Neural progenitor cell (in vitro differentiated cells): ENCODE results near the gene KCTD16.

Experiments
- EZH2 ChIP-seq: fragments of 200-600 bp; sonication (generic); IDR thresholded peaks from 2 replicates; pipeline ENCODE4 v1.6.1; 2017; ENCODE audit warnings: antibody characterized with exemption, mild to moderate bottlenecking, moderate library complexity
- EZH2phosphoT487 ChIP-seq: fragments of 200-600 bp; sonication (generic); IDR thresholded peaks from 2 replicates; pipeline ENCODE4 v1.6.1; 2017; ENCODE audit warnings: antibody characterized with exemption
- TF ChIP-seq, protein P1 (sequence below): fragments of 200-600 bp; sonication (generic); IDR thresholded peaks from 2 replicates; pipeline ENCODE4 v1.5.1; 2017; ENCODE audit warnings: antibody characterized with exemption, mild to moderate bottlenecking

DNA sequence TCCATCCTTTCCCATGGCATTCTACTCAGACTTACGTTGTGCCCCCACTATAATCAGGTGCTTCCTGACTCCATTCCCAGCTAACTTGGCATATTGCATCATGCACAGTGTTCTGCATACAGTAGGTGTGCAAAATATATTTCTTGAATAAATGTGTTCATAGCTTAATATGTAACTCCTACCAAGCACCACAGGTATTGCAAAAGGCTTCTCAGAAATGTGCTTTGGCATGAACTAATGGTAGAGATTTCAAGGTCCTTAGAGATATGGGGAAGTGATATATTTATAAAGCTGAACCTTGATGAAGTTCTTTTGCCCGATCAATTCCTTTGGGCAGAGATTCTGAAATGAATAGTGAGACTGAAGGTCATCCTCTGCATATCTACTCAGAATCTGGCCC, 220.4 kb downstream of the KCTD16 start:
- TF ChIP-seq, protein P1, sequence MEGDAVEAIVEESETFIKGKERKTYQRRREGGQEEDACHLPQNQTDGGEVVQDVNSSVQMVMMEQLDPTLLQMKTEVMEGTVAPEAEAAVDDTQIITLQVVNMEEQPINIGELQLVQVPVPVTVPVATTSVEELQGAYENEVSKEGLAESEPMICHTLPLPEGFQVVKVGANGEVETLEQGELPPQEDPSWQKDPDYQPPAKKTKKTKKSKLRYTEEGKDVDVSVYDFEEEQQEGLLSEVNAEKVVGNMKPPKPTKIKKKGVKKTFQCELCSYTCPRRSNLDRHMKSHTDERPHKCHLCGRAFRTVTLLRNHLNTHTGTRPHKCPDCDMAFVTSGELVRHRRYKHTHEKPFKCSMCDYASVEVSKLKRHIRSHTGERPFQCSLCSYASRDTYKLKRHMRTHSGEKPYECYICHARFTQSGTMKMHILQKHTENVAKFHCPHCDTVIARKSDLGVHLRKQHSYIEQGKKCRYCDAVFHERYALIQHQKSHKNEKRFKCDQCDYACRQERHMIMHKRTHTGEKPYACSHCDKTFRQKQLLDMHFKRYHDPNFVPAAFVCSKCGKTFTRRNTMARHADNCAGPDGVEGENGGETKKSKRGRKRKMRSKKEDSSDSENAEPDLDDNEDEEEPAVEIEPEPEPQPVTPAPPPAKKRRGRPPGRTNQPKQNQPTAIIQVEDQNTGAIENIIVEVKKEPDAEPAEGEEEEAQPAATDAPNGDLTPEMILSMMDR, result no peak
- TF ChIP-seq EZH2 (no peak), EZH2phosphoT487 (no peak)
